ENCODE measurements around the gene EXOC2.

Gene EXOC2

GRCh38 chr6:628766-629165 is 64.2 kb downstream of the EXOC2 start:
- no peaks in the 10 kb centered on the region for H3K9me2 ChIP-seq (ENCODE audit: low read depth, low read length)
- H3K27ac ChIP-seq (ENCODE audit: low read depth, low read length, poor library complexity, severe bottlenecking), result no peak overlapping the region
- no peaks in the 10 kb centered on the region for H3F3A ChIP-seq (ENCODE audit: insufficient read depth, low read length)
- 0 out of 2 replicates have a peak, but pooled peaks cover 7% of the 10 kb centered on the region for H3K36me3 ChIP-seq (ENCODE audit: insufficient read depth, low read length)
- no peaks in the 10 kb centered on the region for H3K79me2 ChIP-seq (ENCODE audit: insufficient read depth, low read length)
- no peak overlapping the region for H3K4me2 ChIP-seq (ENCODE audit: low read length)
- H3K4me1 ChIP-seq (ENCODE audit: insufficient read depth, low read length, severe bottlenecking), result peaks cover 11% of the 10 kb centered on the region
- no peak overlapping the region for H3K4me3 ChIP-seq (ENCODE audit: low read depth, low read length, poor library complexity, severe bottlenecking)
- no peak for TF ChIP-seq CTCF (IDR thresholded peaks at IDR 0.05; ENCODE audit: low read length)
- TF ChIP-seq EZH2 (IDR thresholded peaks at IDR 0.05; ENCODE audit: borderline replicate concordance, low read length), result no peak
- H3K27me3 ChIP-seq (ENCODE audit: insufficient read depth, low read length), result no peaks in the 10 kb centered on the region
- H3K9me3 ChIP-seq (ENCODE audit: low read length), result no peaks in the 10 kb centered on the region
- no peak overlapping the region for H3K9ac ChIP-seq (ENCODE audit: low read length)
- H2AFZ ChIP-seq (ENCODE audit: low read length), result no peak overlapping the region
- no peaks in the 10 kb centered on the region for H4K20me1 ChIP-seq (ENCODE audit: insufficient read depth, low read length)

- no peaks in the 10 kb centered on the region for H3K27me3 ChIP-seq (ENCODE audit: insufficient read depth, low read length)
- no peak overlapping the region for H3K27ac ChIP-seq (ENCODE audit: low read depth, low read length, poor library complexity, severe bottlenecking)
- no peak overlapping the region for H3K4me2 ChIP-seq (ENCODE audit: low read length)
- TF ChIP-seq CTCF (IDR thresholded peaks at IDR 0.05; ENCODE audit: low read length) (no peak), EZH2 (IDR thresholded peaks at IDR 0.05; ENCODE audit: borderline replicate concordance, low read length) (no peak)
- no peaks in the 10 kb centered on the region for H3F3A ChIP-seq (ENCODE audit: insufficient read depth, low read length)
- H3K9me3 ChIP-seq (ENCODE audit: low read length), result no peaks in the 10 kb centered on the region
- H3K9ac ChIP-seq (ENCODE audit: low read length), result no peak overlapping the region
- H3K4me1 ChIP-seq (ENCODE audit: insufficient read depth, low read length, severe bottlenecking), result peaks cover 11% of the 10 kb centered on the region
- no peak overlapping the region for H2AFZ ChIP-seq (ENCODE audit: low read length)
- no peaks in the 10 kb centered on the region for H3K36me3 ChIP-seq (ENCODE audit: insufficient read depth, low read length)
- no peaks in the 10 kb centered on the region for H3K9me2 ChIP-seq (ENCODE audit: low read depth, low read length)
- H3K4me3 ChIP-seq (ENCODE audit: low read depth, low read length, poor library complexity, severe bottlenecking), result no peak overlapping the region
- no peaks in the 10 kb centered on the region for H4K20me1 ChIP-seq (ENCODE audit: insufficient read depth, low read length)
- no peaks in the 10 kb centered on the region for H3K79me2 ChIP-seq (ENCODE audit: insufficient read depth, low read length)
These were observed 66.7 kb downstream of the EXOC2 start for GRCh38 chr6:626236-626635.

GRCh38 chr6:624979-625378 is 68.0 kb downstream of the EXOC2 start:
- Histone ChIP-seq H3K36me3 (ENCODE audit: insufficient read depth, low read length) (no peaks in the 10 kb centered on the region), H2AFZ (ENCODE audit: low read length) (no peak overlapping the region), H3K4me2 (ENCODE audit: low read length) (no peak overlapping the region), H3K4me3 (ENCODE audit: low read depth, low read length, poor library complexity, severe bottlenecking) (no peak overlapping the region), H3F3A (ENCODE audit: insufficient read depth, low read length) (no peaks in the 10 kb centered on the region), H3K9ac (ENCODE audit: low read length) (no peak overlapping the region), H3K4me1 (ENCODE audit: insufficient read depth, low read length, severe bottlenecking) (peaks cover 11% of the 10 kb centered on the region), H3K27me3 (ENCODE audit: insufficient read depth, low read length) (no peaks in the 10 kb centered on the region), H3K27ac (ENCODE audit: low read depth, low read length, poor library complexity, severe bottlenecking) (no peak overlapping the region), H3K9me2 (ENCODE audit: low read depth, low read length) (no peaks in the 10 kb centered on the region), H3K79me2 (ENCODE audit: insufficient read depth, low read length) (no peaks in the 10 kb centered on the region), H3K9me3 (ENCODE audit: low read length) (no peaks in the 10 kb centered on the region), H4K20me1 (ENCODE audit: insufficient read depth, low read length) (no peaks in the 10 kb centered on the region)
- no peak for TF ChIP-seq CTCF (IDR thresholded peaks at IDR 0.05; ENCODE audit: low read length)

Measured in OCI-LY1 (cell line).